K562 (cell line): ENCODE data around the gene GYS1. TPM values are rescaled to one million over a fixed set of nuclear protein-coding genes. Genes with fewer than 3 reads are reported as not detected.

ENCODE experiments used
- ARHGAP35 ChIP-seq: fragments of 450-650 bp; IDR thresholded peaks from 2 replicates; pipeline ENCODE4 v1.6.1; 2018; ENCODE audit not compliant: partially characterized antibody
- ATF1 ChIP-seq, 2 experiments: fragments of 450-650 bp in 1 of 2; IDR thresholded peaks; 2 replicates each; pipeline ENCODE4 v1.6.1; 2016; ENCODE audit warnings: missing compliant biosample characterization in 1 of 2, missing genetic modification characterization in 1 of 2
- CC2D1A ChIP-seq: fragments of 450-650 bp; IDR thresholded peaks from 2 replicates; pipeline ENCODE4 v1.6.1; 2017; ENCODE audit warnings: mild to moderate bottlenecking
- CSDE1 ChIP-seq, 2 experiments: fragments of 450-650 bp; IDR thresholded peaks; 2 replicates each; pipeline ENCODE4 v1.6.1; 2016; ENCODE audit warnings: mild to moderate bottlenecking in 1 of 2
- E2F1 ChIP-seq: sonication (generic); formaldehyde crosslinking; IDR thresholded peaks from 2 replicates; pipeline ENCODE4 v1.8.1; 2023; ENCODE audit warnings: mild to moderate bottlenecking, missing genetic modification reagents, moderate library complexity
- ESRRA ChIP-seq: fragments of 450-650 bp; IDR thresholded peaks from 2 replicates; pipeline ENCODE4 v1.6.1; 2014; ENCODE audit warnings: low read depth, mild to moderate bottlenecking, moderate library complexity, borderline replicate concordance
- HDAC1 ChIP-seq, 2 experiments: fragments of 450-650 bp; IDR thresholded peaks; 2 replicates each; pipeline ENCODE4 v1.6.1; 2016 to 2017; ENCODE audit warnings: inconsistent platforms in 1 of 2, mild to moderate bottlenecking in 1 of 2, moderate library complexity in 1 of 2
- HIVEP1 ChIP-seq: fragments of 250-450 bp; sonication (Bioruptor Pico); IDR thresholded peaks from 2 replicates; pipeline ENCODE4 v1.4.0; 2020; ENCODE audit warnings: mild to moderate bottlenecking
- PPARD ChIP-seq: fragments of 250-450 bp; sonication (Bioruptor Pico); IDR thresholded peaks from 2 replicates; pipeline ENCODE4 v1.8.0; 2022; ENCODE audit warnings: inconsistent platforms, mild to moderate bottlenecking, moderate library complexity
- RCOR1 ChIP-seq, 2 experiments: IDR thresholded peaks; 2 replicates each; pipeline ENCODE4 v1.6.1; 2012; ENCODE audit warnings: low read depth in 2 of 2, low read length in 2 of 2, borderline replicate concordance in 1 of 2, improper control_type of control experiment in 1 of 2
- SP1 ChIP-seq: sonication (generic); formaldehyde crosslinking; IDR thresholded peaks from 2 replicates; pipeline ENCODE4 v1.8.1; 2022; ENCODE audit warnings: mild to moderate bottlenecking, missing genetic modification reagents
- TRIM24 ChIP-seq, 2 experiments: fragments of 450-650 bp; IDR thresholded peaks; 2 replicates each; pipeline ENCODE4 v1.6.1; 2016
- USF1 ChIP-seq: sonication (generic); formaldehyde crosslinking; IDR thresholded peaks from 2 replicates; pipeline ENCODE4 v1.9.0; 2022; ENCODE audit warnings: mild to moderate bottlenecking, missing genetic modification reagents
- ZBTB11 ChIP-seq, 3 experiments: fragments of 200-800 bp in 1 of 3; fragments of 250-450 bp in 1 of 3; fragments of 450-650 bp in 1 of 3; sonication (Bioruptor Pico) in 1 of 3; sonication (Bioruptor generic) in 1 of 3; formaldehyde crosslinking in 1 of 3; IDR thresholded peaks; 2 replicates each; pipeline versions ENCODE4 v1.6.1 to v1.8.0; 2016 to 2022; ENCODE audit warnings: mild to moderate bottlenecking in 2 of 3, missing genetic modification characterization in 2 of 3, missing compliant biosample characterization in 1 of 3, moderate library complexity in 1 of 3
- ZBTB12 ChIP-seq: fragments of 250-450 bp; sonication (Bioruptor Pico); IDR thresholded peaks from 2 replicates; pipeline ENCODE4 v1.4.0; 2020
- ZBTB7A ChIP-seq: IDR thresholded peaks from 2 replicates; pipeline ENCODE4 v1.6.1; 2011; ENCODE audit warnings: low read depth, mild to moderate bottlenecking, low read length, moderate library complexity, borderline replicate concordance; ENCODE audit not compliant: control insufficient read depth
- ZNF592 ChIP-seq: fragments of 450-650 bp; IDR thresholded peaks from 2 replicates; pipeline ENCODE4 v1.6.1; 2017; ENCODE audit warnings: antibody characterized with exemption, mild to moderate bottlenecking
- polyA plus RNA-seq, 8 experiments: library from polyadenylated mRNA; depleted of rRNA in 4 of 8; stranded (reverse) in 5 of 8; unstranded in 3 of 8; fragments of >200 nt; fragmentation: Nextera tagmentation in 2 of 8; fragmentation: Illumina TruSeq in 1 of 8; extraction: Ambion mirVana in 2 of 8; extraction: Trizol in 1 of 8; gene quantifications; 2 replicates each; pipeline versions ENCODE4 v1.2.1 to v1.2.3, GENCODE V29; 2011 to 2014; ENCODE audit warnings: inconsistent platforms in 1 of 8, missing spikeins in 1 of 8
- total RNA-seq, 7 experiments: library from RNA; depleted of rRNA in 6 of 7; stranded (reverse); fragments of >200 nt in 6 of 7; fragmentation: Illumina TruSeq in 2 of 7; extraction: Trizol in 2 of 7; gene quantifications; 2 replicates each; pipeline versions ENCODE4 v1.2.1 to v1.2.3, GENCODE V29; 2011 to 2021; ENCODE audit warnings: low replicate concordance in 1 of 7

The GYS1 gene
- total and polyA plus RNA-seq, 9 of the 15 experiments (the other 6 are each of a cell fraction or from before 2014, with no cell fraction given), result 1.9 to 31.1 (median 15.2) TPM

GRCh38 chr19:48970923-48971395, 22.1 kb downstream of the GYS1 start (continued):
- TF ChIP-seq SP1 (0 out of 2 replicates have a peak, but pooled peaks have one; percentile 33), HIVEP1 (no peak), ATF1 (CRISPR knock-in tag; IDR thresholded peaks at IDR 0.05) (no peak), ATF1 (tag; IDR thresholded peaks at IDR 0.05) (peak; percentile 19; the same call in 1 of the 2 replicates), ARHGAP35 (no peak), ZNF592 (peak; percentile 42), CSDE1 (IDR thresholded peaks at IDR 0.05) (no peak), TRIM24 (IDR thresholded peaks at IDR 0.05) (peak in 1 of 2 experiments; percentile 11; a peak in 1 of 4 replicates), ESRRA (no peak; the same call in 1 of the 2 replicates), E2F1 (CRISPR knock-in tag) (peak; percentile 66; the same call in 1 of the 2 replicates), ZBTB12 (CRISPR knock-in tag) (no peak), RCOR1 (IDR thresholded peaks at IDR 0.05; ENCODE audit: borderline replicate concordance in 1 of 2, low read depth in 2 of 2, low read length in 2 of 2) (no peak; a peak in 1 of 4 replicates), ZBTB7A (peak; percentile 70; the same call in 1 of the 2 replicates), PPARD (no peak), USF1 (CRISPR knock-in tag) (no peak), CC2D1A (peak; percentile 60; the same call in 1 of the 2 replicates), ZBTB11 (CRISPR knock-in tag; IDR thresholded peaks at IDR 0.05) (no peak), HDAC1 (IDR thresholded peaks at IDR 0.05) (0 out of 4 replicates have a peak, but pooled peaks of 1 of the 2 experiments have one; percentile 25)
